Astrocyte (in vitro differentiated cells and primary cell): ENCODE data around the gene AFF3. TPM values are rescaled to one million over a fixed set of nuclear protein-coding genes. Genes with fewer than 3 reads are reported as not detected.

Experiments used
- DNase-seq: peaks from one replicate; pipeline ENCODE4 v3.0.0-alpha.2; 2010; ENCODE audit warnings: low read depth
- FAIRE-seq: peaks from 2 replicates; lab custom pipeline; 2011; peaks lifted over from hg19 to GRCh38; lab: Jason Lieb, UNC
- H2AFZ ChIP-seq: 2 replicates; pipeline ENCODE4 v1.6.0; 2012; ENCODE audit warnings: low read depth, low read length, inconsistent platforms
- H3K27ac ChIP-seq: 2 replicates; pipeline ENCODE4 v1.5.1; 2011; ENCODE audit warnings: low read depth, low read length, inconsistent platforms
- H3K27me3 ChIP-seq: 2 replicates; pipeline ENCODE4 v1.6.0; 2011; ENCODE audit warnings: low read length, inconsistent platforms; ENCODE audit not compliant: insufficient read depth
- H3K36me3 ChIP-seq: 2 replicates; pipeline ENCODE4 v1.5.1; 2011; ENCODE audit warnings: low read length, inconsistent platforms; ENCODE audit not compliant: insufficient read depth
- H3K4me1 ChIP-seq: 2 replicates; pipeline ENCODE4 v1.5.1; 2011; ENCODE audit warnings: low read length, inconsistent platforms; ENCODE audit not compliant: insufficient read depth
- H3K4me2 ChIP-seq: 2 replicates; pipeline ENCODE4 v1.6.0; 2012; ENCODE audit warnings: low read length, inconsistent platforms
- H3K4me3 ChIP-seq: 2 replicates; pipeline ENCODE4 v1.5.1; 2011; ENCODE audit warnings: low read depth, mild to moderate bottlenecking, low read length, inconsistent platforms; ENCODE audit not compliant: insufficient read depth
- H3K79me2 ChIP-seq: 2 replicates; pipeline ENCODE4 v1.6.0; 2012; ENCODE audit warnings: mild to moderate bottlenecking, low read length, inconsistent platforms; ENCODE audit not compliant: insufficient read depth
- H3K9ac ChIP-seq: 2 replicates; pipeline ENCODE4 v1.6.0; 2012; ENCODE audit warnings: mild to moderate bottlenecking, low read length, inconsistent platforms
- H3K9me3 ChIP-seq: 2 replicates; pipeline ENCODE4 v1.5.1; 2012; ENCODE audit warnings: low read depth, mild to moderate bottlenecking, low read length, inconsistent platforms; ENCODE audit not compliant: insufficient read depth
- H4K20me1 ChIP-seq: 2 replicates; pipeline ENCODE4 v1.6.0; 2012; ENCODE audit warnings: low read length, inconsistent platforms; ENCODE audit not compliant: insufficient read depth
- H3K27ac Mint-ChIP-seq: one replicate; pipeline ENCODE4 v1.8.0; 2021; ENCODE audit warnings: mild to moderate bottlenecking, mixed read lengths; ENCODE audit not compliant: unreplicated experiment
- H3K27me3 Mint-ChIP-seq: one replicate; pipeline ENCODE4 v1.8.0; 2021; ENCODE audit warnings: low read depth, mixed read lengths; ENCODE audit not compliant: unreplicated experiment
- H3K36me3 Mint-ChIP-seq: one replicate; pipeline ENCODE4 v1.8.0; 2021; ENCODE audit warnings: low read depth, mixed read lengths; ENCODE audit not compliant: unreplicated experiment
- H3K4me1 Mint-ChIP-seq: one replicate; pipeline ENCODE4 v1.8.0; 2021; ENCODE audit warnings: low read depth, mixed read lengths; ENCODE audit not compliant: unreplicated experiment
- H3K4me3 Mint-ChIP-seq: one replicate; pipeline ENCODE4 v1.8.0; 2021; ENCODE audit warnings: mild to moderate bottlenecking, moderate library complexity, mixed read lengths; ENCODE audit not compliant: unreplicated experiment
- H3K9me3 Mint-ChIP-seq: one replicate; pipeline ENCODE4 v1.8.0; 2021; ENCODE audit warnings: mild to moderate bottlenecking, mixed read lengths; ENCODE audit not compliant: unreplicated experiment
- CTCF ChIP-seq: IDR thresholded peaks from 2 replicates; pipeline ENCODE4 v1.5.1; 2011; ENCODE audit warnings: low read depth, mild to moderate bottlenecking, inconsistent platforms, low read length, moderate library complexity; ENCODE audit not compliant: insufficient read depth
- EZH2 ChIP-seq: IDR thresholded peaks from 2 replicates; pipeline ENCODE4 v1.6.1; 2012; ENCODE audit warnings: mild to moderate bottlenecking, low read length, inconsistent platforms; ENCODE audit not compliant: insufficient read depth
- total RNA-seq: library from RNA; stranded (reverse); gene quantifications from 2 replicates; pipeline ENCODE4 v1.2.1, GENCODE V29; 2021

AFF3 gene
- total RNA-seq, 1 donor from 2014 or later = 14.7 TPM

GRCh38 chr2:100066246-100066645 is 76.1 kb downstream of the AFF3 start:
- no peak overlapping the region for H3K4me2 ChIP-seq
- no peaks in the 10 kb centered on the region for H3K9me3 ChIP-seq
- TF ChIP-seq EZH2 = no peak
- no peak for TF ChIP-seq CTCF
- Mint-ChIP-seq H3K27me3 (no peaks in the 10 kb centered on the region), H3K36me3 (peaks cover 14% of the 10 kb centered on the region), H3K27ac (no peak overlapping the region), H3K4me1 (peaks cover 3% of the 10 kb centered on the region), H3K9me3 (peaks cover 9% of the 10 kb centered on the region), H3K4me3 (no peak overlapping the region)
- no peaks in the 10 kb centered on the region for H3K79me2 ChIP-seq
- FAIRE-seq = no peak
- H3K27me3 ChIP-seq = no peaks in the 10 kb centered on the region
- DNase-seq = no peak
- no peak overlapping the region for H2AFZ ChIP-seq
- H3K36me3 ChIP-seq = no peaks in the 10 kb centered on the region
- H3K4me3 ChIP-seq = no peak overlapping the region
- H3K4me1 ChIP-seq = no peaks in the 10 kb centered on the region
- peaks cover 4% of the 10 kb centered on the region for H4K20me1 ChIP-seq
- no peak overlapping the region for H3K9ac ChIP-seq
- no peak overlapping the region for H3K27ac ChIP-seq

DNA sequence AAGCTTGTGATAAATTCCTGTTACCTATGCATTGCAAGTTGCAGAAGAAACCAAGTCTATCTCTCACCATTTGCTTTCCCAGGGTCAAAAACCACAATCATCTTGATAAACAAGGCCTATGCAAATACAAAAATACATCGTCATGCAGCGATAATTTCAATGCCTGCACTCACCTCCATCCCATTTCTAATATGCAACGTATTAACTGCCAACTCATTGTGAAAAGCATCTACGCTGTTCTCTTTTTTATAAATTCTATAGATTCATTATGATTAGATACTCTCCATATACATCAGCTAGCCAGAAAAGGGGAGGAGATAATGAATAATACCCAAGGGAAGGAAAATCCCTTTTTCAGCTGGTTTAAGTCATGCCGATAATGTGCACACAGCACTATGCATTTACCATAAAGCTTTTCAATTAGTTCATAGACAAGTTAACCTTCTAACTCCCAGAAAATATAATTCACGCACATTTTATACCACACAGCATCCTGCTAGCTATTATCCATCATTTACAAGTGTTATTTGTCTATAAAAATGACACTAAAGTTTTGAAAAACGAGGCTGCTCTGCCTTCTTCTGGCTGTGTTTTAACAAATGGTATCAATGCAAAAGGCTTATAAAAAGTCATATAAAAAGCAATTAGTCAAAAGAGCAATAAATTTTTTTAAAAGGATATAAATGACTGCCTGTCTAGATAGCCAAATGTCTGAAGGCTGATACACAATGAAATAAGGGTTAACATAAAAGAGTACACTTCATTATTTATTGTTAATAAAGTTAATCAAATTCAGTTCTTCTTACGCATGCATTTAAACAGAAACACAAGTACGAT is 77.6 kb downstream of the AFF3 start:
- H3K27ac ChIP-seq = no peak overlapping the region
- H3K4me3 ChIP-seq = no peak overlapping the region
- no peak for DNase-seq
- H3K9me3 ChIP-seq = no peaks in the 10 kb centered on the region
- Mint-ChIP-seq H3K9me3 (peaks cover 10% of the 10 kb centered on the region), H3K4me1 (peaks cover 3% of the 10 kb centered on the region), H3K36me3 (peaks cover 18% of the 10 kb centered on the region), H3K27ac (no peak overlapping the region), H3K27me3 (no peaks in the 10 kb centered on the region), H3K4me3 (no peak overlapping the region)
- no peak for TF ChIP-seq EZH2
- TF ChIP-seq CTCF = no peak
- H3K79me2 ChIP-seq = no peaks in the 10 kb centered on the region
- FAIRE-seq = no peak
- no peak overlapping the region for H3K9ac ChIP-seq
- H2AFZ ChIP-seq = no peak overlapping the region
- H3K36me3 ChIP-seq = no peaks in the 10 kb centered on the region
- peaks cover 4% of the 10 kb centered on the region for H4K20me1 ChIP-seq
- H3K4me2 ChIP-seq = no peak overlapping the region
- H3K4me1 ChIP-seq = no peaks in the 10 kb centered on the region
- H3K27me3 ChIP-seq = no peaks in the 10 kb centered on the region

DNA sequence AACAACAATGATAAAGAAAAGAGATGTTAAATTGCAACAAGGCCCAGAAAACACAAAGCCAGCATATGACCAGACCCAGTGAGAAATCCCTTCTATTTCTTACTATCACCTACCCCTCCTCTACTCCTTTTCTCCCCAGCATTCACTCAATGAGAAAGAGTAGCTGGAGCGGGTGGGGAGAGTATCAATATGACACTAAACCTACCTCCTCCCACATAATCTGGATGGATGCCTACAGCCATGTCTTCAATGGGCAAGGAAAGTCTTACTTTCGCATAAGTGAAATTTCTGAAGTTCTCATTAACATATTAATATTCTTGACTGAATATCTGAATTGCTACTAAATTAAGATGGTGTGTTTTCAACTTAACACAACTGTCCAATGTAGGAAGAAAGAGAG is 78.2 kb downstream of the AFF3 start:
- Mint-ChIP-seq H3K4me1 (no peaks in the 10 kb centered on the region), H3K4me3 (no peak overlapping the region), H3K36me3 (peaks cover 20% of the 10 kb centered on the region), H3K27ac (no peak overlapping the region), H3K9me3 (peaks cover 10% of the 10 kb centered on the region), H3K27me3 (no peaks in the 10 kb centered on the region)
- Histone ChIP-seq H2AFZ (no peak overlapping the region), H4K20me1 (peaks cover 4% of the 10 kb centered on the region), H3K4me3 (no peak overlapping the region), H3K79me2 (no peaks in the 10 kb centered on the region), H3K4me2 (no peak overlapping the region), H3K36me3 (no peaks in the 10 kb centered on the region), H3K27me3 (no peaks in the 10 kb centered on the region), H3K9ac (no peak overlapping the region), H3K27ac (no peak overlapping the region), H3K9me3 (no peaks in the 10 kb centered on the region), H3K4me1 (no peaks in the 10 kb centered on the region)
- DNase-seq = no peak
- no peak for FAIRE-seq
- TF ChIP-seq EZH2 (no peak), CTCF (no peak)
